Mesothelial cell of epicardium (in vitro differentiated cells): ENCODE results near the gene HIGD1A. TPM values are rescaled to one million over a fixed set of nuclear protein-coding genes. Genes with fewer than 3 reads are reported as not detected.

ENCODE experiments used
- DNase-seq, 2 experiments: peaks; one replicate each; pipeline ENCODE4 v3.0.0; 2021; ENCODE audit warnings: low spot score in 2 of 2; ENCODE audit not compliant: unreplicated experiment in 2 of 2
- H3K27ac Mint-ChIP-seq: 2 replicates; pipeline ENCODE4 v1.8.0; 2021; ENCODE audit warnings: mixed read lengths
- H3K27me3 Mint-ChIP-seq: 2 replicates; pipeline ENCODE4 v1.8.0; 2021; ENCODE audit warnings: low read depth, mixed read lengths
- H3K36me3 Mint-ChIP-seq: 2 replicates; pipeline ENCODE4 v1.8.0; 2021; ENCODE audit warnings: mixed read lengths
- H3K4me1 Mint-ChIP-seq: 2 replicates; pipeline ENCODE4 v1.8.0; 2021; ENCODE audit warnings: mixed read lengths
- H3K4me3 Mint-ChIP-seq: 2 replicates; pipeline ENCODE4 v1.8.0; 2021; ENCODE audit warnings: mild to moderate bottlenecking, moderate library complexity, mixed read lengths
- H3K9me3 Mint-ChIP-seq: 2 replicates; pipeline ENCODE4 v1.8.0; 2021; ENCODE audit warnings: mixed read lengths
- CTCF ChIP-seq: fragments of 200-600 bp; sonication (generic); IDR thresholded peaks from one replicate; pipeline ENCODE4 v1.5.0; 2021; ENCODE audit warnings: antibody characterized with exemption; ENCODE audit not compliant: unreplicated experiment
- total RNA-seq: library from RNA; stranded (reverse); gene quantifications from 3 replicates; pipeline ENCODE4 v1.2.1, GENCODE V29; 2021

HIGD1A gene
- total RNA-seq, 1 donor from 2014 or later, result 63.9 TPM

DNA sequence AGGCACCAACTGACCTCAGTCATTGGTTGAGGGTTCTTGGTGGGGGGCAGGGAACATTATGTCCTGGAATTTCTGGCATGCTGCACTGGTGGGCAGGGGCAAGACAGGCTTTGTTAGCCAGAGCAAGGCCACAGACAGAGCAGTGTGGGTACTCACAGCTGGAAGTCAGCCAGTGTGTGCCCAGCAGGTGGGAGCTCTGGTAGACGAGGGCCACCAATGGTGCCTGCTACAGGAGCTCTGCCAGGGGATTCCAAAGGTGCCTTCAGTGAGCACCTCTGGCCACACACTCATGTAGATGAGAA, 40.1 kb upstream of the HIGD1A start:
- Mint-ChIP-seq H3K27ac (no peak overlapping the region), H3K36me3 (no peaks in the 10 kb centered on the region), H3K4me3 (no peak overlapping the region), H3K4me1 (peaks cover 13% of the 10 kb centered on the region), H3K27me3 (no peaks in the 10 kb centered on the region), H3K9me3 (no peaks in the 10 kb centered on the region)
- no peak for DNase-seq
- no peak for TF ChIP-seq CTCF

- DNase-seq, result no peak
- Mint-ChIP-seq H3K4me3 (no peak overlapping the region), H3K4me1 (peaks cover 13% of the 10 kb centered on the region), H3K9me3 (no peaks in the 10 kb centered on the region), H3K27ac (no peak overlapping the region), H3K36me3 (no peaks in the 10 kb centered on the region), H3K27me3 (no peaks in the 10 kb centered on the region)
- TF ChIP-seq CTCF, result no peak
Measured at GRCh38 chr3:42843713-42844411, 39.6 kb upstream of the HIGD1A start.

DNA sequence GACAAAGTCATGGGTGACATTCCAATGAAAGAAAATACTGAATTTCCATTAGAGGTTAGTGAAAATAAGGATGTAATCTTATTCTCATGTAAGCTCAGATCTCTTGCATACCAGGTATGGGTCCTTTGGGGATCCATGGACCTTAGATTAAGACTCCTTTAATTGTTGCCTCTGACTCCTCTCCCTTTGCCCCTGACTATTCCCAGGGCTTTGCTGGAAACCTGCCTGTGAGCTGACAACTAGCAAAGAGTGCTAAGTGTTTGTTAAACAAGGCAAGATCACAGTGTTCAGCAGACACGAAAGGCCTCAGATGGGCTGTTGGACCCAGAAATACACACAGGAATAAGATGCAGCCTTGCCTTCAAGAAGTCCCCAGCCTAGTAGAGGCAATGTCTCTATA, 37.0 kb upstream of the HIGD1A start:
- TF ChIP-seq CTCF, result no peak
- no peak for DNase-seq
- Mint-ChIP-seq H3K4me1 (no peaks in the 10 kb centered on the region), H3K27me3 (no peaks in the 10 kb centered on the region), H3K27ac (no peak overlapping the region), H3K36me3 (no peaks in the 10 kb centered on the region), H3K4me3 (no peak overlapping the region), H3K9me3 (no peaks in the 10 kb centered on the region)

GRCh38 chr3:42839616-42840015, 35.3 kb upstream of the HIGD1A start:
- Mint-ChIP-seq H3K36me3 (no peaks in the 10 kb centered on the region), H3K4me3 (no peak overlapping the region), H3K4me1 (no peaks in the 10 kb centered on the region), H3K27ac (no peak overlapping the region), H3K9me3 (no peaks in the 10 kb centered on the region), H3K27me3 (no peaks in the 10 kb centered on the region)
- DNase-seq, result no peak
- peak; percentile 79 for TF ChIP-seq CTCF

DNA sequence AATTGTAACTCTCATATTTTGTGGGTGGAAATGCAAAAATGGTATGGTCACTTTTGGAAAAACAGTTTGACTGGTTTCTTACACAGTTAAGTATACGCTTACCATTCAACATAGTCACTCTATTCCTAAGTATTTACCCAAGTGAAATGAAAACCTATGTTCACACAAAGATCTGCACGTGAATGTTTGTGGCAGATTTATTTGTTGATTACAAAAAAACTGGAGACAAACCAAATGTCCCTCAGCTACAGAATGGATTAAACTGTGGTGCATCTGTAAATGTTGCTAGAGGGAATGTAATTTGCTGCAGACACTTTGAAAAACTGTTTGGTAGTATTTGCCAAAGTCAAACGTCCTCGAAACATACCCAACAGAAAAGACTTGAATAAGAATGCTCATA, 34.3 kb upstream of the HIGD1A start:
- TF ChIP-seq CTCF, result no peak

More for the DNA sequence above, 34.3 kb upstream of the HIGD1A start:
- H3K27me3 Mint-ChIP-seq, result no peaks in the 10 kb centered on the region
- H3K4me1 Mint-ChIP-seq, result no peaks in the 10 kb centered on the region
- H3K36me3 Mint-ChIP-seq, result no peaks in the 10 kb centered on the region
- H3K4me3 Mint-ChIP-seq, result no peak overlapping the region
- H3K27ac Mint-ChIP-seq, result no peak overlapping the region
- H3K9me3 Mint-ChIP-seq, result no peaks in the 10 kb centered on the region
- no peak for DNase-seq
